Amniotic epithelial cell (primary cell): ENCODE measurements around the gene ZMYND11.
"Not testable (repeated sequence)": the region's sequence is repeated elsewhere in the genome, so short reads cannot be mapped to it uniquely, and the experiment has no call there.

Source experiments
- DNase-seq: peaks from one replicate; pipeline ENCODE4 v3.0.0-alpha.2; 2010; ENCODE audit warnings: low read depth

Gene ZMYND11

GRCh38 chr10:282294-283139, 147.3 kb downstream of the ZMYND11 start:
- peak; percentile 74 for DNase-seq

GRCh38 chr10:283140-283479, 147.9 kb downstream of the ZMYND11 start:
- no peak for DNase-seq

GRCh38 chr10:283916-284356, 148.7 kb downstream of the ZMYND11 start:
- no peak for DNase-seq

GRCh38 chr10:285216-285615, 150.0 kb downstream of the ZMYND11 start:
- DNase-seq: no peak

- DNase-seq: no peak
Measured at GRCh38 chr10:287026-287709, 151.9 kb downstream of the ZMYND11 start.

GRCh38 chr10:287814-288213, 152.6 kb downstream of the ZMYND11 start:
- DNase-seq: no peak

- DNase-seq: no peak
Measured at GRCh38 chr10:288316-289200, 153.3 kb downstream of the ZMYND11 start.

- DNase-seq: no peak
Measured at GRCh38 chr10:289581-289980, 154.3 kb downstream of the ZMYND11 start.

GRCh38 chr10:290026-290725, 154.9 kb downstream of the ZMYND11 start:
- no peak for DNase-seq

- DNase-seq: no peak
Measured at GRCh38 chr10:293636-294035, 158.4 kb downstream of the ZMYND11 start.

GRCh38 chr10:297567-297966, 162.3 kb downstream of the ZMYND11 start:
- DNase-seq: peak; percentile 80

GRCh38 chr10:298033-298432, 162.8 kb downstream of the ZMYND11 start:
- no peak for DNase-seq

GRCh38 chr10:299512-299911, 164.3 kb downstream of the ZMYND11 start:
- no peak for DNase-seq

- no peak for DNase-seq
Measured at GRCh38 chr10:299969-300368, 164.7 kb downstream of the ZMYND11 start.

GRCh38 chr10:300580-300979, 165.3 kb downstream of the ZMYND11 start:
- not testable (repeated sequence) for DNase-seq

- DNase-seq: no peak
Measured at GRCh38 chr10:301536-301935, 166.3 kb downstream of the ZMYND11 start.
